PC-3 (cell line): Measurements from ENCODE around the gene ZHX3. TPM values are rescaled to one million over a fixed set of nuclear protein-coding genes. Genes with fewer than 3 reads are reported as not detected.

Experiments used
- ATAC-seq: fragments of 200-7000 bp; cut with Tn5 transposase; 2 replicates; pipeline ENCODE4 v1.9.1; 2020; ENCODE audit warnings: mild to moderate bottlenecking, moderate library complexity
- BruUV-seq: library from RNA; stranded (reverse); fragments of 400-500 nt; replicated peaks from 2 replicates; lab custom pipeline; 2021; lab: Mats Ljungman, UMichigan
- CTCF ChIA-PET: fragments of 300-600 bp; sonication (Branson Sonifier 250); formaldehyde crosslinking; loops from one replicate; lab custom pipeline; 2022; ENCODE audit warnings: antibody characterized with exemption; lab: Charles Lee
- POLR2A ChIA-PET: fragments of 300-600 bp; sonication (Branson Sonifier 250); formaldehyde crosslinking; loops from one replicate; lab custom pipeline; 2022; ENCODE audit warnings: antibody characterized with exemption; ENCODE audit not compliant: unreplicated experiment; lab: Charles Lee
- DNase-seq: peaks from one replicate; pipeline ENCODE4 v3.0.0-alpha.2; 2015
- H2AFZ ChIP-seq: fragments of 300-600 bp; sonication (generic); 2 replicates; pipeline ENCODE4 v1.6.0; 2016; ENCODE audit warnings: antibody characterized with exemption, low read length
- H3F3A ChIP-seq: fragments of 300-600 bp; sonication (generic); one replicate; pipeline ENCODE4 v1.6.0; 2017; ENCODE audit warnings: antibody characterized with exemption, low read length, control low read depth, mild to moderate bottlenecking; ENCODE audit not compliant: unreplicated experiment
- H3K27ac ChIP-seq: fragments of 300-600 bp; sonication (generic); 2 replicates; pipeline ENCODE4 v1.5.1; 2016; ENCODE audit warnings: mild to moderate bottlenecking, low read length
- H3K27me3 ChIP-seq: fragments of 300-600 bp; sonication (generic); 2 replicates; pipeline ENCODE4 v1.6.1; 2016; ENCODE audit warnings: low read length, mixed read lengths
- H3K36me3 ChIP-seq: fragments of 300-600 bp; sonication (generic); 2 replicates; pipeline ENCODE4 v1.6.1; 2016; ENCODE audit warnings: low read depth, mixed run types, low read length, mixed read lengths
- H3K4me1 ChIP-seq: fragments of 300-600 bp; sonication (generic); 2 replicates; pipeline ENCODE4 v1.5.1; 2016; ENCODE audit warnings: low read length; ENCODE audit not compliant: insufficient read depth
- H3K4me2 ChIP-seq: fragments of 300-600 bp; sonication (generic); 2 replicates; pipeline ENCODE4 v1.6.0; 2016; ENCODE audit warnings: low read length
- H3K4me3 ChIP-seq: fragments of 300-600 bp; sonication (generic); 2 replicates; pipeline ENCODE4 v1.5.1; 2016; ENCODE audit warnings: mild to moderate bottlenecking, low read length, mixed read lengths
- H3K79me2 ChIP-seq: fragments of 300-600 bp; sonication (generic); 2 replicates; pipeline ENCODE4 v1.6.1; 2017; ENCODE audit warnings: low read length, mixed read lengths
- H3K9ac ChIP-seq: fragments of 300-600 bp; sonication (generic); 2 replicates; pipeline ENCODE4 v1.6.0; 2016; ENCODE audit warnings: mild to moderate bottlenecking, low read length
- H3K9me2 ChIP-seq: fragments of 300-600 bp; sonication (generic); replicated peaks from 2 replicates; pipeline ENCODE4 v1.6.1; 2016; ENCODE audit warnings: mixed run types, low read length, mixed read lengths
- H3K9me3 ChIP-seq: fragments of 300-600 bp; sonication (generic); 2 replicates; pipeline ENCODE4 v1.6.1; 2016; ENCODE audit warnings: low read length, mixed read lengths
- H4K20me1 ChIP-seq: fragments of 300-600 bp; sonication (generic); 2 replicates; pipeline ENCODE4 v1.6.1; 2016; ENCODE audit warnings: low read length, mixed read lengths
- CTCF ChIP-seq: fragments of 300-600 bp; sonication (generic); conservative IDR thresholded peaks from 2 replicates; pipeline ENCODE4 v1.5.1; 2017; ENCODE audit warnings: antibody characterized with exemption, low read depth, mild to moderate bottlenecking, low read length
- EZH2 ChIP-seq: fragments of 300-600 bp; sonication (generic); IDR thresholded peaks from one replicate; pipeline ENCODE4 v1.6.1; 2017; ENCODE audit warnings: antibody characterized with exemption, mild to moderate bottlenecking, low read length; ENCODE audit not compliant: unreplicated experiment
- EZH2phosphoT487 ChIP-seq: fragments of 300-600 bp; sonication (generic); IDR thresholded peaks from 2 replicates; pipeline ENCODE4 v1.6.1; 2018; ENCODE audit warnings: mild to moderate bottlenecking, antibody characterized with exemption, low read length, borderline replicate concordance
- intact Hi-C: fragments of 100-400 bp; cut with micrococcal nuclease; formaldehyde crosslinking; loops from 2 replicates; pipeline ENCODE4 v1.9.0; 2023
- total RNA-seq: library from RNA; depleted of rRNA; stranded (reverse); fragments of >200 nt; gene quantifications from 2 replicates; pipeline ENCODE4 v1.2.3, GENCODE V29; 2014

Gene ZHX3
- total RNA-seq, 1 experiment from 2014 or later = 14.0 TPM

GRCh38 chr20:41171736-41172295, 145.7 kb downstream of the ZHX3 start:
- no peak overlapping the region for H3K9ac ChIP-seq
- BruUV-seq = no TSS peak
- H3F3A ChIP-seq = no peaks in the 10 kb centered on the region
- H3K4me3 ChIP-seq = no peak overlapping the region
- peaks cover 8% of the 10 kb centered on the region for H3K4me1 ChIP-seq
- H3K27ac ChIP-seq = no peak overlapping the region
- peaks cover 31% of the 10 kb centered on the region for H3K36me3 ChIP-seq
- H3K27me3 ChIP-seq = no peaks in the 10 kb centered on the region
- H3K9me2 ChIP-seq = no peaks in the 10 kb centered on the region
- no peaks in the 10 kb centered on the region for H3K79me2 ChIP-seq
- intact Hi-C loops = no loop called here
- ATAC-seq (no peak), DNase-seq (no peak)
- no peak overlapping the region for H2AFZ ChIP-seq
- no peak for TF ChIP-seq EZH2
- TF ChIP-seq EZH2phosphoT487 = no peak
- TF ChIP-seq CTCF = no peak
- POLR2A ChIA-PET = no interaction called here
- no peaks in the 10 kb centered on the region for H3K9me3 ChIP-seq
- H4K20me1 ChIP-seq = no peaks in the 10 kb centered on the region
- no peak overlapping the region for H3K4me2 ChIP-seq
- CTCF ChIA-PET = interaction anchor here (2.5 kb wide), 1 partner anchor 168 kb away, joined by 61 read pairs; the partner anchor contains the start of gene LPIN3

- Histone ChIP-seq H3K9me3 (no peaks in the 10 kb centered on the region), H3K27me3 (no peaks in the 10 kb centered on the region), H4K20me1 (no peaks in the 10 kb centered on the region), H2AFZ (no peak overlapping the region), H3K9ac (no peak overlapping the region), H3K4me2 (no peak overlapping the region), H3K27ac (0 out of 2 replicates have a peak overlapping the region, but pooled peaks have one; percentile 9), H3F3A (no peaks in the 10 kb centered on the region), H3K9me2 (no peaks in the 10 kb centered on the region), H3K36me3 (peaks cover 34% of the 10 kb centered on the region), H3K4me1 (peaks cover 8% of the 10 kb centered on the region), H3K79me2 (no peaks in the 10 kb centered on the region), H3K4me3 (no peak overlapping the region)
- no peak for ATAC-seq
- intact Hi-C loops = no loop called here
- ChIA-PET POLR2A (no interaction called here), CTCF (interaction anchor here (1.5 kb wide), 1 partner anchor 36 kb away, joined by 3 read pairs; no protein-coding TSS in a partner anchor)
- no peak for TF ChIP-seq EZH2
- no peak for TF ChIP-seq CTCF
- TF ChIP-seq EZH2phosphoT487 = no peak
- DNase-seq = no peak
- no TSS peak for BruUV-seq
Observed at GRCh38 chr20:41170386-41171105, 147.0 kb downstream of the ZHX3 start.
